ENCODE results near the gene VPS51. TPM values are rescaled to one million over a fixed set of nuclear protein-coding genes. Genes with fewer than 3 reads are reported as not detected.
"Not testable (repeated sequence)": the region's sequence is repeated elsewhere in the genome, so short reads cannot be mapped to it uniquely, and the experiment has no call there.

The VPS51 gene
- total and polyA plus RNA-seq, 10 of the 15 experiments (the other 5 are each of a cell fraction or from before 2014, with no cell fraction given), result 1.5 to 279 (median 53.2) TPM

DNA sequence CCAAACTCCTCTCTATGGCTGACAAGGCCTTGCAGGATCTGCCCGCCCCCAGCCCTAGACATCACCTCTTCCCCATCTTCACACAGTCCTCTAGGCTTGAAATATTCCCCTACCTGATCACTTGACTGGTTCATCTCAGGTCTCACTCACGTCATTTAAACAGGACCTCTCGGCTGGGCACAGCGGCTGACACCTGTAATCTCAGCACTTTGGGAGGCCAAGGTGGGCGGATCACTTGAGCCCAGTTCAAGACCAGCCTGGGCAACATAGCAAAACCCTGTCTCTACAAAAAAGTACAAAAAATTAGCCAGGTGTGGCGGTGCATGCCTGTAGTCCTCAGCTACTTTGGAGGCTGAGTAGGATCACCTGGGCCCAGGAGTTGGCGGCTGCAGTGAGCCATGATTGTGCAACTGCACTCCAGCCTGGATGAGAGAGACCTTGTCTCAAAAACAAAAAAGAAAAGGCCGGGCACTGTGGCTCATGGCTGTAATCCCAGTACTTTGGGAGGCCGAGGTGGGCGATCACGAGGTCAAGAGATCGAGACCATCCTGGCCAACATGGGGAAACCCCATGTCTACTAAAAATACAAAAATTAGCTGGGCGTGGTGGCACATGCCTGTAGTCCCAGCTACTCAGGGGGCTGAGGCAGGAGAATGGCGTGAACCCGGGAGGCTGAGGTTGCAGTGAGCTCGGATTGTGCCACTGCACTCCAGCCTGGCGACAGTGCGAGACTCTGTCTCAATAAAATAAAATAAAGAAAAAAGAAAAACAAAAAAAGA is 23.1 kb downstream of the VPS51 start:
- intact Hi-C loops (cut with micrococcal nuclease; ENCODE audit: unreplicated experiment), result loop anchor here (10.0 kb wide), 2 partner anchors 216 to 344 kb away; partner anchors contain the start of genes DPF2 and SF1
- peaks cover 25% of the 10 kb centered on the region for H3K4me1 ChIP-seq (ENCODE audit: control insufficient read depth, insufficient read depth, low read length)
- TF ChIP-seq POLR2A (IDR thresholded peaks at IDR 0.05; ENCODE audit: low read depth, low read length), result peak; percentile 25; the same call in 1 of the 2 replicates
- ChIA-PET RAD21 (ENCODE audit: unreplicated experiment) (interaction anchor here (0.7 to 2.3 kb wide), 5 partner anchors 43 to 430 kb away, joined by 3 to 12 read pairs (median 3); no protein-coding TSS in a partner anchor), CTCF (interaction anchor here (0.5 to 3.5 kb wide), 13 partner anchors 9 to 272 kb away, joined by 3 to 37 read pairs (median 11); partner anchors contain the start of genes ARL2 and CAPN1), POLR2A (interaction anchor here (0.6 kb wide), 1 partner anchor 681 kb away, joined by 3 read pairs; no protein-coding TSS in a partner anchor), SMC1A (ENCODE audit: uncharacterized antibody, unreplicated experiment) (interaction anchor here (0.8 to 3.5 kb wide), 7 partner anchors 16 to 271 kb away, joined by 3 to 13 read pairs (median 3); partner anchors contain the start of gene SYVN1)
- H3K9ac ChIP-seq (ENCODE audit: control insufficient read depth, insufficient read depth, low read length); H3K27ac ChIP-seq (ENCODE audit: control insufficient read depth, insufficient read depth); DNase-seq (ENCODE audit: low read depth, low spot score); H3K27me3 ChIP-seq (replicated peaks in 1 of 2; ENCODE audit: control insufficient read depth in 2 of 2, insufficient read depth in 2 of 2, low read length in 1 of 2); H4K20me1 ChIP-seq (ENCODE audit: control insufficient read depth, insufficient read depth); in situ Hi-C loops (cut with MboI); H3K4me3 ChIP-seq; H2AFZ ChIP-seq (ENCODE audit: control insufficient read depth, low read depth, low read length); H3K9me3 ChIP-seq (replicated peaks; ENCODE audit: control insufficient read depth, insufficient read depth, low read length); BruUV-seq (replicated peaks); ATAC-seq; FAIRE-seq: not testable (repeated sequence)
- 54% methylated on average over 18 of the region's 18 CpGs for WGBS (ENCODE audit: insufficient coverage, insufficient replicate concordance, low lambda C conversion rate, missing lambda C conversion rate)
- peak overlapping the region; percentile 40; the same call in 1 of the 2 replicates for H3K4me2 ChIP-seq (ENCODE audit: control insufficient read depth, insufficient read depth)
- peaks cover 56% of the 10 kb centered on the region for H3K79me2 ChIP-seq (ENCODE audit: control insufficient read depth, insufficient read depth, low read length)
- H3K36me3 ChIP-seq (ENCODE audit: control insufficient read depth in 2 of 2, insufficient read depth in 2 of 2, low read length in 1 of 2), result peaks cover 9 to 21% of the 10 kb centered on the region in 2 experiments

DNA sequence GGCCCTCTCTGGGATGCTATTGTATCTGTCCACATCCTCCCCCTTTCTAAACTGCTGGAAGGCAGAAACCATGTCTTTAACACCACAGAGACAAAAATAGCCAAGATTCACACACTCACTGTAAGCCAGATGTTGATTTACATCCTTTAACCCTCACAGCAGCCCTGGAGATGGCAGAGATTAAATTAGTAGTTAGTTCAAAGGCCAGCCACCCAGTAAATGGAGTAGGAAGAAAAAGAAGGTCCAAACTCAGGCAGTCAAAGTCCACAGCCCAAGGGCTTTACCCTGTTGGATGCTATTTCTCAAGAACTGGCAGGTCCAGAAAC is 23.6 kb downstream of the VPS51 start:
- H3K9me3 ChIP-seq (replicated peaks; ENCODE audit: control insufficient read depth, insufficient read depth, low read length), result no peaks in the 10 kb centered on the region
- no peak overlapping the region for H3K4me3 ChIP-seq
- DNase-seq (ENCODE audit: low read depth, low spot score), result no peak
- in situ Hi-C loops (cut with MboI), result no loop called here
- peaks cover 9 to 27% of the 10 kb centered on the region in 2 experiments for H3K36me3 ChIP-seq (ENCODE audit: control insufficient read depth in 2 of 2, insufficient read depth in 2 of 2, low read length in 1 of 2)
- ChIA-PET POLR2A (interaction anchor here (0.5 to 0.6 kb wide), 2 partner anchors 76 to 680 kb away, joined by 3 to 6 read pairs; no protein-coding TSS in a partner anchor), RAD21 (ENCODE audit: unreplicated experiment) (interaction anchor here (0.7 to 0.9 kb wide), 3 partner anchors 44 to 431 kb away, joined by 3 read pairs; no protein-coding TSS in a partner anchor), CTCF (interaction anchor here (1.1 to 3.5 kb wide), 5 partner anchors 13 to 271 kb away, joined by 3 to 40 read pairs (median 15); partner anchors contain the start of genes CAPN1 and SYVN1), SMC1A (ENCODE audit: uncharacterized antibody, unreplicated experiment) (interaction anchor here (2.8 to 3.5 kb wide), 2 partner anchors 16 to 272 kb away, joined by 11 to 13 read pairs; partner anchors contain the start of gene SYVN1)
- no peak for FAIRE-seq
- H2AFZ ChIP-seq (ENCODE audit: control insufficient read depth, low read depth, low read length), result no peak overlapping the region
- H3K4me2 ChIP-seq (ENCODE audit: control insufficient read depth, insufficient read depth), result peak overlapping the region; percentile 40
- no TSS peak for BruUV-seq (replicated peaks)
- no peaks in the 10 kb centered on the region for H4K20me1 ChIP-seq (ENCODE audit: control insufficient read depth, insufficient read depth)
- intact Hi-C loops (cut with micrococcal nuclease; ENCODE audit: unreplicated experiment), result loop anchor here (10.0 kb wide), 2 partner anchors 215 to 345 kb away; partner anchors contain the start of genes DPF2 and SF1
- TF ChIP-seq KAT2A (conservative IDR thresholded peaks at IDR 0.05; ENCODE audit: control insufficient read depth, low read depth, low read length) (no peak), MEF2A (IDR thresholded peaks at IDR 0.05; ENCODE audit: insufficient read depth, low read depth, low read length) (no peak), POLR2AphosphoS2 (IDR thresholded peaks at IDR 0.05; ENCODE audit: low read depth, low read length) (no peak), ZNF274 (IDR thresholded peaks at IDR 0.05; ENCODE audit: insufficient read depth, insufficient read length) (no peak)
- TF ChIP-seq, protein P1, sequence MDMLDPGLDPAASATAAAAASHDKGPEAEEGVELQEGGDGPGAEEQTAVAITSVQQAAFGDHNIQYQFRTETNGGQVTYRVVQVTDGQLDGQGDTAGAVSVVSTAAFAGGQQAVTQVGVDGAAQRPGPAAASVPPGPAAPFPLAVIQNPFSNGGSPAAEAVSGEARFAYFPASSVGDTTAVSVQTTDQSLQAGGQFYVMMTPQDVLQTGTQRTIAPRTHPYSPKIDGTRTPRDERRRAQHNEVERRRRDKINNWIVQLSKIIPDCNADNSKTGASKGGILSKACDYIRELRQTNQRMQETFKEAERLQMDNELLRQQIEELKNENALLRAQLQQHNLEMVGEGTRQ (IDR thresholded peaks at IDR 0.05; ENCODE audit: borderline replicate concordance, low read depth, low read length), result no peak
- ATAC-seq, result no peak
- H3K4me1 ChIP-seq (ENCODE audit: control insufficient read depth, insufficient read depth, low read length), result peaks cover 25% of the 10 kb centered on the region
- H3K79me2 ChIP-seq (ENCODE audit: control insufficient read depth, insufficient read depth, low read length), result peaks cover 56% of the 10 kb centered on the region
- H3K9ac ChIP-seq (ENCODE audit: control insufficient read depth, insufficient read depth, low read length), result peak overlapping the region; percentile 25; the same call in 1 of the 2 replicates
- no peaks in the 10 kb centered on the region for H3K27me3 ChIP-seq (replicated peaks in 1 of 2; ENCODE audit: control insufficient read depth in 2 of 2, insufficient read depth in 2 of 2, low read length in 1 of 2)
- no peak overlapping the region for H3K27ac ChIP-seq (ENCODE audit: control insufficient read depth, insufficient read depth)

Measured in GM12878 (cell line).